A673 (cell line): Measurements from ENCODE around the gene SHISA5. TPM values are rescaled to one million over a fixed set of nuclear protein-coding genes. Genes with fewer than 3 reads are reported as not detected.
"Not testable (repeated sequence)": the region's sequence is repeated elsewhere in the genome, so short reads cannot be mapped to it uniquely, and the experiment has no call there.

ENCODE experiments used
- BruUV-seq: library from RNA; stranded (reverse); fragments of 400-500 nt; replicated peaks from 2 replicates; lab custom pipeline; 2021; lab: Mats Ljungman, UMichigan
- CTCF ChIA-PET: fragments of 300-600 bp; sonication (Branson Sonifier 250); formaldehyde crosslinking; loops from one replicate; lab custom pipeline; 2022; ENCODE audit warnings: antibody characterized with exemption; lab: Charles Lee
- POLR2A ChIA-PET: fragments of 300-600 bp; sonication (Branson Sonifier 250); formaldehyde crosslinking; loops from one replicate; lab custom pipeline; 2022; ENCODE audit warnings: antibody characterized with exemption; ENCODE audit not compliant: low non-redundant PET; lab: Charles Lee
- DNase-seq: peaks from one replicate; pipeline ENCODE4 v3.0.0-alpha.2; 2015; ENCODE audit warnings: low spot score
- H3K27ac ChIP-seq: fragments of 200-600 bp; sonication (generic); 2 replicates; pipeline ENCODE4 v1.5.1; 2016; ENCODE audit warnings: mixed run types, low read depth, mild to moderate bottlenecking, mixed read lengths, antibody characterized with exemption, low read length; ENCODE audit not compliant: poor library complexity, severe bottlenecking
- H3K27me3 ChIP-seq: fragments of 200-600 bp; sonication (generic); replicated peaks from 2 replicates; pipeline ENCODE4 v1.6.1; 2017; ENCODE audit warnings: mixed run types, low read depth, mild to moderate bottlenecking, mixed read lengths, antibody characterized with exemption, low read length; ENCODE audit not compliant: insufficient read depth, poor library complexity
- H3K36me3 ChIP-seq: fragments of 200-600 bp; sonication (generic); 2 replicates; pipeline ENCODE4 v1.6.1; 2016; ENCODE audit warnings: mixed run types, mild to moderate bottlenecking, mixed read lengths, antibody characterized with exemption, low read length; ENCODE audit not compliant: insufficient read depth, poor library complexity, severe bottlenecking
- H3K4me1 ChIP-seq: fragments of 200-600 bp; sonication (generic); 2 replicates; pipeline ENCODE4 v1.6.1; 2017; ENCODE audit warnings: mixed run types, mild to moderate bottlenecking, mixed read lengths, antibody characterized with exemption, low read length; ENCODE audit not compliant: insufficient read depth, poor library complexity, severe bottlenecking
- H3K4me3 ChIP-seq: fragments of 200-600 bp; sonication (generic); 2 replicates; pipeline ENCODE4 v1.5.1; 2016; ENCODE audit warnings: low read depth, mixed run types, mild to moderate bottlenecking, mixed read lengths, low read length; ENCODE audit not compliant: poor library complexity, severe bottlenecking
- H3K9me3 ChIP-seq: fragments of 200-600 bp; sonication (generic); 2 replicates; pipeline ENCODE4 v1.6.1; 2016; ENCODE audit warnings: mixed run types, low read depth, mild to moderate bottlenecking, mixed read lengths, antibody characterized with exemption, low read length; ENCODE audit not compliant: poor library complexity, severe bottlenecking
- CTCF ChIP-seq: fragments of 300-800, 200-600 bp; sonication (generic); conservative IDR thresholded peaks from 2 replicates; pipeline ENCODE4 v1.5.1; 2017; ENCODE audit warnings: low read depth, mild to moderate bottlenecking, antibody characterized with exemption, low read length, moderate library complexity, mixed read lengths
- EZH2 ChIP-seq: fragments of 200-600 bp; sonication (generic); IDR thresholded peaks from 2 replicates; pipeline ENCODE4 v1.6.1; 2017; ENCODE audit warnings: borderline replicate concordance, low read depth, mild to moderate bottlenecking, mixed read lengths, antibody characterized with exemption, low read length; ENCODE audit not compliant: poor library complexity, severe bottlenecking
- intact Hi-C: fragments of 100-400 bp; cut with micrococcal nuclease; formaldehyde crosslinking; loops from one replicate; pipeline ENCODE4 v1.10.0; 2022; ENCODE audit not compliant: unreplicated experiment
- total RNA-seq: library from RNA; stranded (reverse); gene quantifications from 2 replicates; pipeline ENCODE4 v1.2.3, GENCODE V29; 2021

Gene SHISA5
- total RNA-seq, 1 experiment from 2014 or later = 61.8 TPM

- DNase-seq = no peak
- intact Hi-C loops = no loop called here
- no peaks in the 10 kb centered on the region for H3K27me3 ChIP-seq
- ChIA-PET CTCF (no interaction called here), POLR2A (no interaction called here)
- no peaks in the 10 kb centered on the region for H3K4me1 ChIP-seq
- no peak for TF ChIP-seq EZH2
- no peak for TF ChIP-seq CTCF
- BruUV-seq = no TSS peak
- H3K36me3 ChIP-seq = no peaks in the 10 kb centered on the region
- no peaks in the 10 kb centered on the region for H3K9me3 ChIP-seq
- H3K27ac ChIP-seq = no peak overlapping the region
- no peak overlapping the region for H3K4me3 ChIP-seq
Observed at GRCh38 chr3:48532271-48532976, 28.4 kb upstream of the SHISA5 start.

- not testable (repeated sequence) for H3K9me3 ChIP-seq
- POLR2A ChIA-PET = interaction anchor here (0.6 kb wide), 1 partner anchor 64 kb away, joined by 3 read pairs; no protein-coding TSS in a partner anchor
- intact Hi-C loops = loop anchor here (2.0 kb wide), 1 partner anchor 18 kb away; no protein-coding TSS in a partner anchor
Observed at GRCh38 chr3:48530701-48531100, 26.7 kb upstream of the SHISA5 start.

GRCh38 chr3:48528754-48529153 lies 24.8 kb upstream of the SHISA5 start:
- ChIA-PET CTCF (no interaction called here), POLR2A (no interaction called here)
- H3K27ac ChIP-seq = no peak overlapping the region
- no peaks in the 10 kb centered on the region for H3K4me1 ChIP-seq
- TF ChIP-seq CTCF = no peak
- no peak for TF ChIP-seq EZH2
- no peaks in the 10 kb centered on the region for H3K27me3 ChIP-seq
- BruUV-seq = no TSS peak
- intact Hi-C loops = no loop called here
- no peak for DNase-seq
- no peaks in the 10 kb centered on the region for H3K9me3 ChIP-seq
- no peak overlapping the region for H3K4me3 ChIP-seq
- no peaks in the 10 kb centered on the region for H3K36me3 ChIP-seq

More at GRCh38 chr3:48530701-48531100, 26.7 kb upstream of the SHISA5 start:
- DNase-seq, CTCF ChIA-PET, BruUV-seq, H3K27ac ChIP-seq, H3K4me1 ChIP-seq, H3K27me3 ChIP-seq, H3K4me3 ChIP-seq, H3K36me3 ChIP-seq: not testable (repeated sequence)

- TF ChIP-seq EZH2 (no peak), CTCF (no peak)
- Histone ChIP-seq H3K9me3 (no peaks in the 10 kb centered on the region), H3K36me3 (no peaks in the 10 kb centered on the region), H3K4me1 (no peaks in the 10 kb centered on the region), H3K27ac (no peak overlapping the region), H3K27me3 (no peaks in the 10 kb centered on the region), H3K4me3 (no peak overlapping the region)
- BruUV-seq = no TSS peak
- CTCF ChIA-PET = no interaction called here
- intact Hi-C loops = no loop called here
- DNase-seq = no peak
- POLR2A ChIA-PET = no interaction called here
Observed at GRCh38 chr3:48528048-48528447, 24.1 kb upstream of the SHISA5 start.
